HG03175 (cell line): ENCODE measurements around the gene MKI67.

Experiments used
- ATAC-seq: cut with Tn5 transposase; IDR thresholded peaks from one replicate; pipeline ENCODE4 v1.9.1; 2021; ENCODE audit warnings: mild to moderate bottlenecking, moderate library complexity; ENCODE audit not compliant: unreplicated experiment

The MKI67 gene

GRCh38 chr10:128055061-128055868 is 71.0 kb downstream of the MKI67 start:
- no peak for ATAC-seq

- no peak for ATAC-seq
Observed at GRCh38 chr10:128054163-128054970, 71.9 kb downstream of the MKI67 start.

- ATAC-seq: no peak
Observed at GRCh38 chr10:128053356-128053755, 72.9 kb downstream of the MKI67 start.

- no peak for ATAC-seq
Observed at GRCh38 chr10:128052696-128053095, 73.5 kb downstream of the MKI67 start.

- ATAC-seq: no peak
Observed at GRCh38 chr10:128051548-128051947, 74.7 kb downstream of the MKI67 start.

GRCh38 chr10:128050936-128051335 is 75.3 kb downstream of the MKI67 start:
- ATAC-seq: no peak

GRCh38 chr10:128050121-128050516 is 76.1 kb downstream of the MKI67 start:
- ATAC-seq: no peak

GRCh38 chr10:128049226-128050120 is 76.8 kb downstream of the MKI67 start:
- ATAC-seq: no peak

GRCh38 chr10:128048819-128049210 is 77.4 kb downstream of the MKI67 start:
- ATAC-seq: no peak

GRCh38 chr10:128047991-128048818 is 78.0 kb downstream of the MKI67 start:
- peak; percentile 34 for ATAC-seq

GRCh38 chr10:128047351-128047750 is 78.9 kb downstream of the MKI67 start:
- ATAC-seq: peak; percentile 99

- no peak for ATAC-seq
Observed at GRCh38 chr10:128046953-128047290, 79.3 kb downstream of the MKI67 start.
